Kidney capillary endothelial cell (primary cell): ENCODE measurements around the gene PPP1R9B.

ENCODE experiments used
- DNase-seq: peaks from one replicate; pipeline ENCODE4 v3.0.0-alpha.2; 2018; ENCODE audit warnings: low spot score

The PPP1R9B gene

GRCh38 chr17:50088952-50089825, 61.3 kb downstream of the PPP1R9B start:
- no peak for DNase-seq

GRCh38 chr17:50087912-50088405, 62.5 kb downstream of the PPP1R9B start:
- no peak for DNase-seq

- DNase-seq = peak; percentile 51
These were observed 63.1 kb downstream of the PPP1R9B start for GRCh38 chr17:50087246-50087911.
